RWPE1 (cell line): ENCODE measurements around the gene BASP1.

Experiments
- CTCF ChIA-PET: fragments of 350-600 bp; sonication (Branson Sonifier 250); formaldehyde crosslinking; extraction: SDS; loops from one replicate; lab custom pipeline; 2021; lab: Yijun Ruan, JAX
- POLR2A ChIA-PET: fragments of 400-600 bp; formaldehyde crosslinking; extraction: SDS; loops from one replicate; lab custom pipeline; 2020; ENCODE audit warnings: antibody characterized with exemption; ENCODE audit not compliant: low non-redundant PET; lab: Yijun Ruan, JAX
- DNase-seq: peaks from one replicate; pipeline ENCODE4 v3.0.0; 2012; ENCODE audit warnings: low spot score
- H3K27ac ChIP-seq: fragments of 450-650 bp; 2 replicates; pipeline ENCODE4 v1.5.1; 2017
- CTCF ChIP-seq: fragments of 450-650 bp; conservative IDR thresholded peaks from 2 replicates; pipeline ENCODE4 v1.5.1; 2017; ENCODE audit warnings: low read depth, mild to moderate bottlenecking

Gene BASP1

GRCh38 chr5:17224858-17225511, 7.6 kb downstream of the BASP1 start:
- POLR2A ChIA-PET = no interaction called here
- no peak for TF ChIP-seq CTCF
- no peak for DNase-seq
- H3K27ac ChIP-seq = no peak overlapping the region
- CTCF ChIA-PET = interaction anchor here (0.6 to 0.7 kb wide), 3 partner anchors 9 to 618 kb away, joined by 3 read pairs; no protein-coding TSS in a partner anchor

DNA sequence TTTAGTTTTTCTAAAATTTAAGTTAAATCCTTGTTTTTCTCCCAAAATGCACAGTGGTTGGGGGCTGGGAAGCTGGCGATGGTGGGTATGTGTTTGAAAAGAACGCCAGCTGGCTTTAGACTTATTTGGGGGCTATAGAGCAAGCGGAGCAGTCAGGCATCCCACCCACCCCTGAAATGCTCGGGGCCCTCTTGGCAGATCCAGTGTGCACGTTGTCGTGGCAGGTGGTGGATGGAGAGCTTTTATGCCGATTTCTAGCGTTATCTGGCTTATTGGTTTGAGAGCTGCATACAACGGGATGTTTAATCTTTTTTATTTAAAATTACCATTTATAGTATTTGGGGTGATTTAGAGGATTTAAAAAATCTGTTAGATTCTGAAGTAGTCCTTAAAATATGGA, 8.1 kb downstream of the BASP1 start:
- no peak overlapping the region for H3K27ac ChIP-seq
- no peak for TF ChIP-seq CTCF
- no peak for DNase-seq
- CTCF ChIA-PET = interaction anchor here (0.6 to 0.7 kb wide), 3 partner anchors 9 to 618 kb away, joined by 3 read pairs; no protein-coding TSS in a partner anchor
- POLR2A ChIA-PET = no interaction called here

- CTCF ChIA-PET = no interaction called here
These were observed 10.4 kb downstream of the BASP1 start for GRCh38 chr5:17227868-17228267.

DNA sequence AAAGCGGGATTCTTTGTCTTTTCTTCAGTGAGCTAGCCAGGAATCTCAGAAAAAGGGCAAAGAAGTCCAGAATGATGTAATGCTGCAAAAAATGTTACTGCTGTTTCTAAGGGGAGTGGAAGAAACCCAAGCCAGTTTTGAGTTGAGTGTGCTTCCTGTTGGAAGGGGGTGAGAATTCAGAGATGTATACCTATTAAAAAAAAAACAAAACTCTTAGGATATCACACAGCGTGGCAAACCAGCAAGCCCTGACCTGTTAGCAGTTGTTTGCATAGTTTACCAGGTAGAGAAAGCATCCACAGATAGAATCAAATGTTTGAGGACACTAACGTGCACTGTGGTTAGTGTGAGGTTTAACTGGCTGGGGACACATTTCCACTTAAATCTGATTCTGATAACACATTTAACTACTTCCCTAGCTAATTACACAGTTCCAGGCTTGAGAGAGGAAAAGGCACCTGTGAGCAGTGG, 11.4 kb downstream of the BASP1 start:
- TF ChIP-seq CTCF = no peak

More at GRCh38 chr5:17227868-17228267, 10.4 kb downstream of the BASP1 start:
- H3K27ac ChIP-seq = no peak overlapping the region
- TF ChIP-seq CTCF = no peak
- POLR2A ChIA-PET = no interaction called here
- DNase-seq = no peak

GRCh38 chr5:17229313-17229712, 11.9 kb downstream of the BASP1 start:
- POLR2A ChIA-PET = no interaction called here
- peak overlapping the region; percentile 28; the same call in 1 of the 2 replicates for H3K27ac ChIP-seq
- no peak for DNase-seq
- TF ChIP-seq CTCF = no peak
- CTCF ChIA-PET = no interaction called here

More for the DNA sequence above, 11.4 kb downstream of the BASP1 start:
- H3K27ac ChIP-seq = no peak overlapping the region
- CTCF ChIA-PET = no interaction called here
- POLR2A ChIA-PET = no interaction called here
- DNase-seq = peak; percentile 72

GRCh38 chr5:17230191-17230590, 12.8 kb downstream of the BASP1 start:
- TF ChIP-seq CTCF = no peak
- DNase-seq = no peak
- ChIA-PET CTCF (interaction anchor here (0.7 kb wide), 1 partner anchor 156 kb away, joined by 4 read pairs; no protein-coding TSS in a partner anchor), POLR2A (no interaction called here)
- no peak overlapping the region for H3K27ac ChIP-seq
